Stomach (tissue), 9 donors: Measurements from ENCODE around the gene RTL10. TPM values are rescaled to one million over a fixed set of nuclear protein-coding genes. Genes with fewer than 3 reads are reported as not detected.
"Not testable (repeated sequence)": the region's sequence is repeated elsewhere in the genome, so short reads cannot be mapped to it uniquely, and the experiment has no call there.

Experiments
- DNase-seq, 2 donors: peaks; one replicate each; pipeline versions ENCODE4 v3.0.0 to v3.0.0-alpha.2; 2013 to 2019
- H3K27ac ChIP-seq, 5 donors: fragments of 200-600 bp in 4 of 5; sonication (generic) in 4 of 5; one replicate each; pipeline ENCODE4 v1.5.1; 2013 to 2019; ENCODE audit warnings: mild to moderate bottlenecking in 1 of 5, moderate library complexity in 1 of 5
- H3K27me3 ChIP-seq, 3 donors: fragments of 200-600 bp; sonication (generic); one replicate each; pipeline ENCODE4 v1.5.1; 2017 to 2019; ENCODE audit warnings: mixed run types in 1 of 3
- H3K36me3 ChIP-seq, 4 donors: fragments of 200-600 bp; sonication (generic); 1 replicate in 3 of 4; 2 replicates in 1 of 4; pipeline ENCODE4 v1.5.1; 2016 to 2019
- H3K4me1 ChIP-seq, 4 donors: fragments of 200-600 bp; sonication (generic); one replicate each; pipeline ENCODE4 v1.5.1; 2016 to 2019
- H3K4me3 ChIP-seq, 4 donors: fragments of 200-600 bp; sonication (generic) in 3 of 4; one replicate each; pipeline ENCODE4 v1.5.1; 2016 to 2019; ENCODE audit warnings: mild to moderate bottlenecking in 1 of 4
- H3K9me3 ChIP-seq, 4 donors: fragments of 200-600 bp; sonication (generic); one replicate each; pipeline ENCODE4 v1.5.1; 2016 to 2019
- CTCF ChIP-seq, 7 experiments: fragments of 450-650 bp in 4 of 7; fragments of 200-600 bp in 3 of 7; sonication (generic) in 3 of 7; IDR thresholded peaks; one replicate each; pipeline ENCODE4 v1.5.1; 2016 to 2019; ENCODE audit warnings: antibody characterized with exemption in 7 of 7, control low read depth in 2 of 7, mild to moderate bottlenecking in 1 of 7
- EP300 ChIP-seq: sonication (generic); formaldehyde crosslinking; IDR thresholded peaks from one replicate; pipeline ENCODE4 v1.6.1; 2017; ENCODE audit warnings: antibody characterized with exemption
- POLR2A ChIP-seq, 4 donors: fragments of 450-650 bp; IDR thresholded peaks; one replicate each; pipeline ENCODE4 v1.6.1; 2016; ENCODE audit warnings: antibody characterized with exemption in 4 of 4, control low read depth in 2 of 4, mild to moderate bottlenecking in 1 of 4, moderate library complexity in 1 of 4
- POLR2AphosphoS5 ChIP-seq, 3 donors: sonication (generic); formaldehyde crosslinking; IDR thresholded peaks; one replicate each; pipeline ENCODE4 v1.6.1; 2016; ENCODE audit warnings: antibody characterized with exemption in 3 of 3
- WGBS, 5 donors: extraction: QIAGEN DNeasy Blood & Tissue Kit in 3 of 5; methylation state at CpG; one replicate each; pipeline versions ENCODE4 v1.1.5 to v1.1.7; 2013 to 2018; 5-methylcytosine and 5-hydroxymethylcytosine counted together
- intact Hi-C: fragments of 100-400 bp; cut with DNase I; formaldehyde crosslinking; loops from one replicate; pipeline ENCODE4 v1.15.1; 2023; ENCODE audit warnings: low total_unique reads
- polyA plus RNA-seq, 3 donors: library from polyadenylated mRNA; stranded (reverse); fragments of 200-250 nt; gene quantifications; one replicate each; pipeline ENCODE4 v1.2.3, GENCODE V29; 2013
- total RNA-seq, 5 donors: library from RNA; depleted of rRNA; stranded (reverse); fragments of >200 nt; gene quantifications; one replicate each; pipeline versions ENCODE4 v1.1.0 to v1.2.3, GENCODE V29; 2014 to 2016
- donor health status: healthy with polysubstance abuse.
- donor health status: Bipolar disorder and iron deficiency.
- donor health status: healthy.

Gene RTL10
- total and polyA plus RNA-seq, 8 donors, result 1.7 to 28.1 (median 8.4) TPM

- Histone ChIP-seq H3K4me1 (peaks cover 8 to 40% (median 17%) of the 10 kb centered on the region in 4 donors), H3K9me3 (no peaks in the 10 kb centered on the region), H3K27ac (no peak overlapping the region), H3K27me3 (no peaks in the 10 kb centered on the region), H3K4me3 (no peak overlapping the region), H3K36me3 (peaks cover 0 to 50% (median 47%) of the 10 kb centered on the region in 4 donors)
- intact Hi-C loops, result no loop called here
- no peak for TF ChIP-seq POLR2A (IDR thresholded peaks at IDR 0.05)
- TF ChIP-seq CTCF (IDR thresholded peaks at IDR 0.05), result no peak
- TF ChIP-seq EP300, result no peak
- TF ChIP-seq POLR2AphosphoS5 (IDR thresholded peaks at IDR 0.05), result no peak
- peak in 1 of 2 donors; percentile 8 for DNase-seq
- WGBS, 5 donors, result 80 to 93% (median 89%) methylated on average over 8 to 15 of the region's 15 CpGs
These were observed 29.7 kb upstream of the RTL10 start for GRCh38 chr22:19884161-19884953.

- H3K4me3 ChIP-seq, H3K27me3 ChIP-seq, DNase-seq, H3K9me3 ChIP-seq, H3K27ac ChIP-seq, intact Hi-C loops: not testable (repeated sequence)
- Histone ChIP-seq H3K4me1 (peaks cover 8 to 40% (median 17%) of the 10 kb centered on the region in 4 donors), H3K36me3 (peaks cover 0 to 47% (median 40%) of the 10 kb centered on the region in 4 donors)
- WGBS, 5 donors, result 83 to 94% (median 90%) methylated on average over 8 of the region's 8 CpGs
These were observed 28.8 kb upstream of the RTL10 start for GRCh38 chr22:19883446-19883845.

GRCh38 chr22:19882446-19883381 is 28.0 kb upstream of the RTL10 start:
- peak in 1 of 2 donors; percentile 2 for DNase-seq
- H3K9me3 ChIP-seq, result no peaks in the 10 kb centered on the region
- 86 to 94% (median 91%) methylated on average over 23 to 26 of the region's 26 CpGs for WGBS, 5 donors
- no peak for TF ChIP-seq CTCF (IDR thresholded peaks at IDR 0.05)
- no peak for TF ChIP-seq EP300
- no peak for TF ChIP-seq POLR2AphosphoS5 (IDR thresholded peaks at IDR 0.05)
- TF ChIP-seq POLR2A (IDR thresholded peaks at IDR 0.05), result no peak
- no peaks in the 10 kb centered on the region for H3K27me3 ChIP-seq
- H3K4me3 ChIP-seq, result no peak overlapping the region
- intact Hi-C loops, result no loop called here
- H3K36me3 ChIP-seq, result peaks cover 0 to 47% (median 41%) of the 10 kb centered on the region in 4 donors
- H3K27ac ChIP-seq, result no peak overlapping the region
- peaks cover 8 to 37% (median 17%) of the 10 kb centered on the region in 4 donors for H3K4me1 ChIP-seq

- intact Hi-C loops, result no loop called here
- Histone ChIP-seq H3K27me3 (no peaks in the 10 kb centered on the region), H3K9me3 (no peaks in the 10 kb centered on the region), H3K36me3 (peaks cover 0 to 45% (median 38%) of the 10 kb centered on the region in 4 donors), H3K4me1 (peaks cover 8 to 25% (median 17%) of the 10 kb centered on the region in 4 donors), H3K4me3 (no peak overlapping the region), H3K27ac (peak overlapping the region in 1 of 5 donors; percentile 47)
- no peak for TF ChIP-seq POLR2A (IDR thresholded peaks at IDR 0.05)
- TF ChIP-seq POLR2AphosphoS5 (IDR thresholded peaks at IDR 0.05), result peak in 1 of 3 donors; percentile 37
- TF ChIP-seq CTCF (IDR thresholded peaks at IDR 0.05), result no peak
- WGBS, 5 donors, result 56 to 68% (median 58%) methylated on average over 22 to 27 of the region's 27 CpGs
- peak in 1 of 2 donors; percentile 87 for DNase-seq
These were observed 26.3 kb upstream of the RTL10 start for GRCh38 chr22:19880786-19881569.
